Measurements from ENCODE around the gene ASS1.

DNA sequence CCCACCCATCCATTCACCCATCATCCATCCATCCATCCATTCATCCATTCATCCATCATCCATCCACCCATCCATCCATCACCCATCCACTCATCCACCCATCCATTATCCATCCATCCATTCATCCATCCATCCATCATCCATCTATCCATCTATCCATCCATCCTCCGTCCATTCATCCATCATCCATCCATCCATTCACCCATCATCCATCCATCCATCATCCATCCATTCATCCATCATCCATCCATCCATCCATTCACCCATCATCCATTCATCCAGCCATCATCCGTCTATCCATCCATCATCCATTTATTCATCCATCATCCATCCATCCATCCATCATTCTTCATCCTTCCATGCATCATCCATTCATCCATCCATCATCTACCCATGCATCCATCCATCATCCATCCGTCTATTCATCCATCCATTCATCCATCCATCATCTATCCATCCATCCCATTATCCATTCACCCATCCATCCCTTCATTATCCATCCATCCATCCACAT is 10.1 kb downstream of the ASS1 start:
- TF ChIP-seq POLR2A (IDR thresholded peaks at IDR 0.05) (no peak), EP300 (IDR thresholded peaks at IDR 0.05) (no peak)
